Stomach smooth muscle (tissue), 2 donors: Measurements from ENCODE around the gene LSM14B.
"Not testable (repeated sequence)": the region's sequence is repeated elsewhere in the genome, so short reads cannot be mapped to it uniquely, and the experiment has no call there.

ENCODE experiments used
- H3K27ac ChIP-seq: one replicate; pipeline ENCODE4 v1.7.0; 2013; ENCODE audit warnings: mild to moderate bottlenecking, low read length, inconsistent platforms
- H3K27me3 ChIP-seq, 2 donors: one replicate each; pipeline ENCODE4 v1.7.0; 2013; ENCODE audit warnings: low read length in 2 of 2; ENCODE audit not compliant: insufficient read depth in 2 of 2, control insufficient read depth in 1 of 2
- H3K36me3 ChIP-seq, 2 donors: one replicate each; pipeline ENCODE4 v1.7.0; 2013; ENCODE audit warnings: low read length in 2 of 2; ENCODE audit not compliant: control insufficient read depth in 2 of 2, insufficient read depth in 2 of 2
- H3K4me1 ChIP-seq: one replicate; pipeline ENCODE4 v1.7.0; 2013; ENCODE audit warnings: low read length; ENCODE audit not compliant: control insufficient read depth, insufficient read depth
- H3K4me3 ChIP-seq, 2 donors: one replicate each; pipeline ENCODE4 v1.7.0; 2013; ENCODE audit warnings: low read length in 2 of 2
- H3K9ac ChIP-seq, 2 donors: one replicate each; pipeline ENCODE4 v1.7.0; 2013; ENCODE audit warnings: low read length in 2 of 2, mild to moderate bottlenecking in 1 of 2
- H3K9me3 ChIP-seq, 2 donors: one replicate each; pipeline ENCODE4 v1.7.0; 2013; ENCODE audit warnings: low read length in 2 of 2; ENCODE audit not compliant: control insufficient read depth in 2 of 2
- donor health status: healthy.
- donor health status: Pancreatic carcinoma.

Gene LSM14B

GRCh38 chr20:62114894-62115293 is 7.4 kb upstream of the LSM14B start:
- peaks cover 2 to 26% of the 10 kb centered on the region in 2 donors for H3K9me3 ChIP-seq
- H3K27me3 ChIP-seq: peaks cover 14 to 19% of the 10 kb centered on the region in 2 donors
- no peak overlapping the region for H3K4me3 ChIP-seq
- H3K27ac ChIP-seq: no peak overlapping the region
- H3K36me3 ChIP-seq: no peaks in the 10 kb centered on the region
- no peak overlapping the region for H3K9ac ChIP-seq
- H3K4me1 ChIP-seq: no peaks in the 10 kb centered on the region

- not testable (repeated sequence) for H3K27ac ChIP-seq, H3K9ac ChIP-seq, H3K4me1 ChIP-seq, H3K4me3 ChIP-seq, H3K36me3 ChIP-seq
- H3K9me3 ChIP-seq: peaks cover 0 to 22% of the 10 kb centered on the region in 2 donors
- H3K27me3 ChIP-seq: peaks cover 14 to 19% of the 10 kb centered on the region in 2 donors
Measured at GRCh38 chr20:62115800-62116407, 6.4 kb upstream of the LSM14B start.

GRCh38 chr20:62116558-62117361 is 5.5 kb upstream of the LSM14B start:
- no peak overlapping the region for H3K9ac ChIP-seq
- peaks cover 3% of the 10 kb centered on the region for H3K4me1 ChIP-seq
- peaks cover 0 to 19% of the 10 kb centered on the region in 2 donors for H3K9me3 ChIP-seq
- no peak overlapping the region for H3K4me3 ChIP-seq
- no peaks in the 10 kb centered on the region for H3K36me3 ChIP-seq
- H3K27ac ChIP-seq: no peak overlapping the region
- peaks cover 14 to 19% of the 10 kb centered on the region in 2 donors for H3K27me3 ChIP-seq

- Histone ChIP-seq H3K36me3 (no peaks in the 10 kb centered on the region), H3K27ac (no peak overlapping the region), H3K9me3 (peaks cover 0 to 17% of the 10 kb centered on the region in 2 donors), H3K4me1 (peaks cover 3% of the 10 kb centered on the region), H3K4me3 (no peak overlapping the region), H3K9ac (no peak overlapping the region), H3K27me3 (peaks cover 14 to 19% of the 10 kb centered on the region in 2 donors)
Measured at GRCh38 chr20:62117362-62117646, 5.0 kb upstream of the LSM14B start.

- H3K9ac ChIP-seq: no peak overlapping the region
- no peak overlapping the region for H3K4me3 ChIP-seq
- no peak overlapping the region for H3K27ac ChIP-seq
- peaks cover 0 to 13% of the 10 kb centered on the region in 2 donors for H3K9me3 ChIP-seq
- H3K4me1 ChIP-seq: peaks cover 3% of the 10 kb centered on the region
- H3K27me3 ChIP-seq: peaks cover 14 to 19% of the 10 kb centered on the region in 2 donors
- H3K36me3 ChIP-seq: no peaks in the 10 kb centered on the region
Measured at GRCh38 chr20:62117658-62118057, 4.6 kb upstream of the LSM14B start.

- no peak overlapping the region for H3K27ac ChIP-seq
- H3K4me1 ChIP-seq: peaks cover 8% of the 10 kb centered on the region
- no peaks in the 10 kb centered on the region for H3K36me3 ChIP-seq
- H3K4me3 ChIP-seq: no peak overlapping the region
- no peak overlapping the region for H3K9ac ChIP-seq
- peaks cover 0 to 6% of the 10 kb centered on the region in 2 donors for H3K9me3 ChIP-seq
- H3K27me3 ChIP-seq: peaks cover 14 to 18% of the 10 kb centered on the region in 2 donors
Measured at GRCh38 chr20:62118113-62119043, 3.9 kb upstream of the LSM14B start.

- no peak overlapping the region for H3K4me3 ChIP-seq
- no peaks in the 10 kb centered on the region for H3K9me3 ChIP-seq
- H3K4me1 ChIP-seq: peaks cover 15% of the 10 kb centered on the region
- H3K9ac ChIP-seq: no peak overlapping the region
- H3K36me3 ChIP-seq: no peaks in the 10 kb centered on the region
- peaks cover 14 to 18% of the 10 kb centered on the region in 2 donors for H3K27me3 ChIP-seq
- no peak overlapping the region for H3K27ac ChIP-seq
Measured at GRCh38 chr20:62119115-62119514, 3.2 kb upstream of the LSM14B start.

- H3K36me3 ChIP-seq: peaks cover 2 to 4% of the 10 kb centered on the region in 2 donors
- no peak overlapping the region for H3K4me3 ChIP-seq
- peaks cover 21% of the 10 kb centered on the region for H3K4me1 ChIP-seq
- H3K27me3 ChIP-seq: peaks cover 13 to 18% of the 10 kb centered on the region in 2 donors
- H3K27ac ChIP-seq: no peak overlapping the region
- H3K9me3 ChIP-seq: no peaks in the 10 kb centered on the region
- no peak overlapping the region for H3K9ac ChIP-seq
Measured at GRCh38 chr20:62119591-62120364, 2.5 kb upstream of the LSM14B start.

GRCh38 chr20:62120365-62120762 is 1.9 kb upstream of the LSM14B start:
- no peak overlapping the region for H3K27ac ChIP-seq

More at GRCh38 chr20:62120365-62120762, 1.9 kb upstream of the LSM14B start:
- H3K4me3 ChIP-seq: no peak overlapping the region
- no peak overlapping the region for H3K9ac ChIP-seq
- peaks cover 21% of the 10 kb centered on the region for H3K4me1 ChIP-seq
- no peaks in the 10 kb centered on the region for H3K9me3 ChIP-seq
- H3K36me3 ChIP-seq: peaks cover 6 to 10% of the 10 kb centered on the region in 2 donors
- H3K27me3 ChIP-seq: peaks cover 9 to 18% of the 10 kb centered on the region in 2 donors
